ENCODE measurements around the gene IMP3. TPM values are rescaled to one million over a fixed set of nuclear protein-coding genes. Genes with fewer than 3 reads are reported as not detected.

Gene IMP3
- total RNA-seq, 1 donor from 2014 or later = 89.4 TPM

DNA sequence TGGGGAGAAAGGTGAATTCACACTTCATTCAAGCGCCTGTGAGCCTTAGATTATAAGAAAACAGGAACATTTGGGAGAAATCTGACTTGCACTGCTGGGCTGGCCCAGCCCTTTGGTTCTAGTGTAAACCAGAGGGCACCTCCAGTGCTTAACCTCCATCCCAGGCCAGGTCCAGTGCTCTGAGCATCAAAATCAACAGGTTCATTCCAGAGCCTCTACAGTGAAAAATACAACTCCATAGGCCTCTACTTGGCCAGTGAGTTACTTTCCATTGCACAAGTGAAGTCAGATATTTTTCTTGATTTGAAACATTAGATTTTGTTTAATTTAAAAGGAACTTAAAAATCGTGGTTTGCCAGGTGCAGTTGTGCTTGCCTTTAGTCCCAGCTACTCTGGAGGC is 17.5 kb downstream of the IMP3 start:
- intact Hi-C loops (cut with micrococcal nuclease) = no loop called here

DNA sequence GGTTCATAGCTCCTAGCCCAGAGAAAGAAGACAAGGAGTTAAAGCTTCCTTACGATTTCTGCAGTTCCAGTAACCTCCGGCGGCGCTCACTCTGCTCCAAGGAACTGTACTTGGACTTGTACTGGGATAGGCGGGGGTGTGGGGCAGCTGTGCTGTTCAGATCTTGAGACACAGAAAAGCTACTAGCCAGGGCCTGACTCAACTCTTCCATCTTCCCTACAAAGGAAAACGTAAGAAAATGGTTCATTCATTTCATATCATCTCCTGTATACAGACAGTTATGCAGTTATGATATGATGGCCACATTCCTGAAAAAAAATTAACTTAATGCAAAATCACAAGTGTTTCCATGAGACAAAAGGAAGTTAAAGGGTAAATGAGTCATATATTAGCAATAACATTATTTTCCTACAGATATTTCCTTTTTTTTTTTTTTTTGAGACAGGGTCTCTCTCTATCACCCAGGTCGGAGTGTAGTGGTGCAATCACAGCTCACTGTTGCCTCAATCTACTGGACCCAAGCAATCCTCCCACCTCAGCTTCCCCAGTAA is 19.1 kb downstream of the IMP3 start:
- intact Hi-C loops (cut with micrococcal nuclease) = no loop called here

DNA sequence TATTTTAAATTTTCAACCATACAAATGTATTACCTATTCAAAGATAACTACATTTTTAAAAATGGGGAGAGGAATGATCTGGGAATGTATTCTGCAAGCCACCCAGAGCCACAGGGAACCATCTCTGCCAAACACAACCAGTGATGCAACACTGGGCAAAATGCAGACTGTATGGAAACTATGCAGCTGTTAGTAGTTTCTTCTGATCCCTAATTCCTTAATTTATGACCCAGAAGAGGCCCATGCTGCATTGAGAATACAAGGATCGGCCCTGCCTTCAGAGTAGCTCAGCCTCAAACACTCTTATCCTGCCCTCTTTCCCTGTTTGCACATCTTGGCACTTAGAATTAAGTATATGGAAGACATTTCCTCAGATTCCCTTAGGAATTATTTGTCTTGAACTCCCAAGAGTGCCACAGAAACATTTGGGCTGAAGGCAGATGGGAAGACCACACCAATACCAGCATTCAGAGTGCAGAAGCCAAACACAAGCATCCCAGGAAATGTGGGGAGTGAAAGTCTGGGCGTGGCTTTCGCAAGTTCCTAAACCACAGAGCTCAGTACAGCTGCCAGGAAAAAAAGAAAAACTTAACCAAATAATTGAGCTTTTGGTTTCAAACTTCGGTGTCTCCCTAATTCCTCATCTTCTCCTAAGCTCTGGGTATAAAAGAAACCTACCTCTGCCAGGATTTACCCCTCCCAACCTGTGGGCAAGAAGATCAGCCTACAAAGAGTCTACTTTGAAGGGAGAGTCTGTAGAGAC is 19.8 kb downstream of the IMP3 start:
- intact Hi-C loops (cut with micrococcal nuclease) = no loop called here

DNA sequence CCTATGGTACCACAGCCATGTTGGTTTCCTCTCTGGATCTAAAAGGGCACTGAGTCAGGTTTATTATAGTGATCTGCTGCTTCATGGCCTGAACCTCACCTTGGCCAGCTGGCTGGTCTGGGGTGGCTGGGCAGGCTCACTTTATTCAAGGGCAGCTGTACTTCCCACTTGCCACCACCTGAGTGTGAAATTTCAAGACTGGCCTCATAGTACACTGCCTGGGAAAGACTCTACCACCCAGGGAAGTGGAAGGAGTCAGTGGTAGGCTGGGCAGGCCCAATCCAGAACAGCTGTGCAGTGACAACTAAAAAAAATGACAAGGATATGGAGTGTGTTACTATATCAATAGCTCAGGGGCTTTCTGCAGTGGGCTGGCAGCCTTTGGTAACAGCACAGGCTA is 23.3 kb downstream of the IMP3 start:
- intact Hi-C loops (cut with micrococcal nuclease) = no loop called here

DNA sequence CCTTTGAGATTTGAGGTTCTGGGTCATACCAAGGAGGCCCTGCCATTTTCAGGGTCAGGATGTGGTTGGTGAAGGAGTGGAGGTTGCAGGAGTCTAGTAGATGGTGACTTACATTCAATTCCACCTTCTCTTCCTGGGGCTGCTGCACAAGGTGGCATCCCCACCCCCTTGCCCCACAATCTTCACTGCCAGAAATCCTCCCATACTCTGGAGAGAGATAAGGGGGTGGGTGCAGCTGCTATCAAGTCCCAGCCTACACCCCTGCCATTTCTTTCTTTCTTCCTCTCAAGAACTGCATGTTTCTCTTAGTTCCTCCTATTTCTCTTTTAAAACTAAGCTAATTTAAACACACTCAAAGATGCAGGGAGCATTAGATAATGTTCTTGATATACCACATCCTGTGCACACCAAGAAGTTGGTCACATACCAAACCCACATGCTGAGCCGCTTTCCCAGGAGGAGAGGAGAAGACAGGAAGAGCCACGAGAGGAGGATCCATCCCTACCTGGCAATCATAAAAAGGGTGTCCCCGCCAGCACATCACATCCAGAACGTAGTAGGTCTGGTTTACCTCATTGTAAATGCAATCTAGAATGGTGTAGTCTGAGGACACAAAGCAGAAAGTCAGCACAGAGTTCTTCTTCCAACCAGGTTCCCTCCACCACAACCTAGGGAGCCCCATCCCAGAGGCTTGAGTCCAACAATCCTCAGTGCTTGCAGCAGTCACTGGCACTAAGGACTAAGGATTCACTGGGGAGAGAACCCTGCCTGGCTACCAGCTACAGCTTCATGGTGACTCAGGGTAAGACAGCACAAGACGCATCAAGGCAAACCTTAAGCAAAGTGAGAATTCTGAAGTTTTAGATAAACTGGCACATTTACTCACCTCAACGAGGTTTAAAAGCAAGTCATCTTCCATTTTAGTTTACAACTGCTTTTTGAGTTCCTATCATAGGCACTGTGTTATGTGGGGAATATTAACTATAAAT is 33.0 kb downstream of the IMP3 start:
- intact Hi-C loops (cut with micrococcal nuclease) = no loop called here

DNA sequence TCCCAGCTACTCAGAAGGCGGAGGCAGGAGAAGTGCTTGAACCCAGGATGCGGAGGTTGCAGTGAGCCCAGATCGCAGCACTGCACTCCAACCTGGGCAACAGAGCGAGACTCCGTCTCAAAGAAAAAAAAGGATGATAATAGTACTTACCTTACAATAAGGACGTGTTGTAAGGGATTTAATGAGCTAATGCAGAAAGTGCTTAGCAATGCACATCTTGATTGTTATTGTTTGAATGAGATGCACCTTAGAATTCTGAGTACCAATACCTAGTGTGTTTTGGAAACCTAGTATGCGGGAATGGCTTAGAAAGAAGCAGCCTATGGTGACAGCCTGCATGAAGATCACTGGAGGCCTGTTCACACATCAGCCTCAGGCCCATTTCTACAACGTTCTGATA is 34.0 kb downstream of the IMP3 start:
- intact Hi-C loops (cut with micrococcal nuclease) = no loop called here

DNA sequence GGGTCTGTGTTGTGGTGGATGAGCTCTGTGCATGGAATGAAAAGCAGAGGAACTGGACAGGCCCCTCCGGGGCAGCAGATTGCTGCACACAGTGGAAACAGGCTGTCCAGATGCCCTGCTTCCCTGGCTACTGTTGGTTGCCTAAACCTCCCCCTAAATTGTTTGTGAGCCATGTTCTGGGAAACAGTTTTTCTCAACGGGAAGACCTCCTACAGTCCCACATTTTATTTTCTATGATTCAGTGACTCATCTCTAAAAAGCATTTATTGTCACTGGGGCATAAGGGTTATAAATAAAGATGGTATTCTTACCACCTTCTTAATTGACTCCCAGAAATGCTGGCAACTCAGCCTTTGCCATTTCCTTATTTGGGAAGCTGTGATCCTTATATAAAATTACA is 40.6 kb downstream of the IMP3 start:
- intact Hi-C loops (cut with micrococcal nuclease) = no loop called here

DNA sequence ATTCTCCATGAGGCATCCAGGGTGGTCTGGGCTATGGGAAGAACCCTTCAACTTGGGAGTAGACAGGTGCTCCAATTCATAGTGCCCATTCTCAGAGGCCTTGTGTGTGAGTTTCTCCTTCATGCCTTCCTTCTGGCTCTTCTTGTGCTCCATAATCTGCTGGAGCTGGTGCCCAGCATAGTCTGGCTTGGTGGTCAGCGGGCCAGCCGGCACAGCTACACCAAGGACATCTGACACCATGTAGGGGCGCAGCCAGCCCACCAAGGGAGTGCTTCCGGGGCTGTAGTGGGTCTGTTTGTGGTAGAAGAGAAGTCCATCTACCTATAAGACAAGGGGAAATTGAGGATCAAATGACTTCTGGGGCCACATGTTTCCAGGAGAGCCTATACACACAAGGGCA is 41.7 kb downstream of the IMP3 start:
- intact Hi-C loops (cut with micrococcal nuclease) = no loop called here

DNA sequence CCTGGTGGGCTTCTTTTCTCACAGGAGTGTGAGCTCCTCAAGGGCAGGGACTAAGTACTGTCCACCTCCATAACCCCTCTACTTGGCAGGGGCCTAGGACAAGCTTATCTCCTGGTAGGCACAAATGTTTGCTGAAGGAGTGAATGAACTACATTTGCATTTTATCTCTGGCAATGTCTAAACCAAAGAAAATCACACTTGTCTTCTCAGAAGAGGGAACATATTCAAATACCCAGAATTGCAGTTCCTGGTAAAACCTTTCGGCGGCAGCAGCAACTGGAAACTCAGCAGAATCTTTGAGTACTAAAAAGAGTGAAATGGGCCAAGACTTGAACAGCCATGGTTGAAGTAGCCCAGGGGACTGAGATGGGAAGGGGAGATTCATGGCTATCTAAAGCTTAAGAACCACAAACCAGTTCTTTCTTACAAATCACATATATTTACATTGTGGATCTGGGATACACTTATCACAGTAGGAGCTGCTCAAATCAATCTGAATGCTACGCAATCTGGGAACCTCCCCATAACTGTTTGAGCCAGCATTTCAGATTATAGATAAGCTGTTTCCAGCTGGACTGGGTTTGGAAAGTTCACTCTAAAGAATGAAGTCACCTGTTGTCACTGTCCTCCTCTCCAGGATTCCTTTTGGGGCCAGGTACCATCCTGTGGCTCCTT is 42.2 kb downstream of the IMP3 start:
- intact Hi-C loops (cut with micrococcal nuclease) = loop anchor here (1.0 kb wide), 1 partner anchor 42 kb away; the partner anchor contains the start of gene IMP3

DNA sequence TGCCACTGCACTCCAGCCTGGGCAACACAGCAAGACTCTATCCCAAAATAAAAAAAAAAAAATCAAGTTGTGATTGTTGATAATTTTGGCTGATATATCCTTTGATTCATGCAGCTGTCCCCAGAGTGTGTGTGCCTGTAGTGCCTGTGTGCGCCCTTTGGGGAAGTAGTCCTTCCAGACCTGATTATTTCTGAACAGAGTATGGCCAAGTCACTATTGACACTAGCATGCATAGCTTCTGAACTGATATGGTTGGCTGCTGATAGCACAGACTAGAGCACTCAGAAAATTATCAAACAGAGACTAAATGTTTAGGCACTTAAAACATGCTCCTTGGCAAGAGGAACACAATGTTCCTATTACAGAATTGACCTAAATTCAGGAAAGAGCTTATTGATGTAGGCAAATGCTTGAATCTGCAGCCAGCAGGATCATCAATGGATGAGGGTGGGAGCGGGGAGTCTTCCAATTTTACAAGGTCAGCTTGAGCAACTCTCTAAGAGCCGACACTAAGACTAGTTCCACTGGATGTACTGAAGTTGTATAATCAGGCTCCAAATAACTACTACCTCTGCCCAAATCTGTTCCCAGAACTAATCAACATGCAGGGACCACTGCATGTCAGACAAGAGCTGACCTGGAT is 43.2 kb downstream of the IMP3 start:
- intact Hi-C loops (cut with micrococcal nuclease) = loop anchor here (1.0 kb wide), 1 partner anchor 43 kb away; the partner anchor contains the start of gene IMP3

DNA sequence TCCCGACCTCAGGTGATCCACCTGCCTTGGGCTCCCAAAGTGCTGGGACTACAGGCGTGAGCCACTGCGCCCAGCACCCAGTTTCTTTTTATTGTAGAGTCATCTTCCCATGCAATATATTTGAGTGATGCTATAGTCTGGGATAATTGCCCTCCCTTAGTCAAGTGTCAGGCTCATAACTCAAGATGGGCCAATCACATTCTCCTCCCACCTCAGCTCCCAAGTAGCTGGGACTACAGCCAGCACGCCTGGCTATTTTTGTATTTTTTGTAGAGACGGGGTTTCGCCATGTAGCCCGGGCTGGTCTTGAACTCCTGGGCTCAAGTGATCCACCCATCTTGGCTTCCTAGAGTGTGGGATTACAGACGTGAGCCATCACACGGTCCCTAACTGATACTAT is 45.7 kb downstream of the IMP3 start:
- intact Hi-C loops (cut with micrococcal nuclease) = no loop called here

DNA sequence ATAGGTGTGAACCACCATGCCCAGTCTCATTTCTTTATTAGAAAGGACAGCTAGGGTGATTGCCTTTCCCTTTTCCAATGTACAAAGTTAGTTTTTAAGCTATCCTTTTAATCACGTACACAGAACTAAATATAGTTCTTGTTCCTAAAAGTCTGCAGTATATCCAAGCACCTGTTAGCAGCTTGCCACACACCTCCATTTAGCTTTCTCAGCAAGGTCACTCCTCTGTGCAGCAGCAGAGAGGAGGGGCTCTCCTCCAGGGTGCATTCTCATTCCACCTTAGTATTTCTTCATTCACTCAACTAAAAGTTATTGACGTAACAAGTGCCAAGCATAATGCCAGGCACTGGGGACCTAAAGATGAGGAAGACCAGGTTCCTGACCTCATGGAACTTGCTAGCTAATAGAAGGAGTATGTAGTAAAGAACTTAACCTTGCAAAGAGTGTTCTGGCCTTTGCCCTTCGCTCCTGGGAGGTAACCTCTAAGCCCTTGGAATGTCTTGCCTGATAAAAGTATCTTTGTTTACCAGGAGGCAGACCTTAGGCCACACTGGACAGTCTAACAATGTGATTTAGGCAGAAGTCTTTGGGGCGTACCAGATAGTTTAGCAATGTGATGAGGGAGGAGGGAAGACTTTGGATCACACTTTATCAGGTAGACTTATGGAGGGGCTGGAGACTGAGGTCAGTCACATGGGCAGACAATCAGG is 48.2 kb downstream of the IMP3 start:
- intact Hi-C loops (cut with micrococcal nuclease) = no loop called here

DNA sequence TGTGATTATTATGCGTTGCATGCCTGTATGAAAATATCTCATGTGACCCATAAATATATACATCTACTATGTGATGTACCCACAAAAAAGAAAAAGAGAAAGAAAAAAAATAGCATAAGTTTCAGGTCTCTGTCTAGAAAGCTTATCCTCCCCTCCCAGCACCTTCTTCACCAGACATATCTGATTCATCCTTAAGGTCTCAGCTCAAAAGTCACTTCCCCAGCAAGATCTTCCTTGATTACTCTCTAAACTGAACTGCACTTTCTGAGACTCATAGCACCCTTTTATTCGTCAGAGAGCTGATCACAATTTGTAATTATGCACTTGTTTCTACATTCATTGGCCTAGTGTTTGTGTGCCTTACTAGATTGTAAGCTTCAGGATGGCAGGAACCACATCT is 49.8 kb downstream of the IMP3 start:
- intact Hi-C loops (cut with micrococcal nuclease) = no loop called here

Other genes starting within 250 kb of the IMP3 start
- gene SIN3A, start 188.5 kb downstream of the IMP3 start, total RNA-seq = 94.7 and 100.0 TPM in 2 replicates
- gene PTPN9, start 60.9 kb downstream of the IMP3 start, total RNA-seq = 40.3 and 41.3 TPM in 2 replicates
- 39.6 and 43.0 TPM in 2 replicates for gene SNUPN, start 14.5 kb downstream of the IMP3 start, total RNA-seq
- 1.3 and 1.5 TPM in 2 replicates for gene SNX33, start 7.7 kb upstream of the IMP3 start, total RNA-seq
- not detected in 2 replicates for gene CSPG4, start 72.6 kb upstream of the IMP3 start, total RNA-seq
- 37.0 and 38.9 TPM in 2 replicates for gene UBE2Q2, start 203.2 kb upstream of the IMP3 start, total RNA-seq